ENCODE measurements around the gene TRIO.

DNA sequence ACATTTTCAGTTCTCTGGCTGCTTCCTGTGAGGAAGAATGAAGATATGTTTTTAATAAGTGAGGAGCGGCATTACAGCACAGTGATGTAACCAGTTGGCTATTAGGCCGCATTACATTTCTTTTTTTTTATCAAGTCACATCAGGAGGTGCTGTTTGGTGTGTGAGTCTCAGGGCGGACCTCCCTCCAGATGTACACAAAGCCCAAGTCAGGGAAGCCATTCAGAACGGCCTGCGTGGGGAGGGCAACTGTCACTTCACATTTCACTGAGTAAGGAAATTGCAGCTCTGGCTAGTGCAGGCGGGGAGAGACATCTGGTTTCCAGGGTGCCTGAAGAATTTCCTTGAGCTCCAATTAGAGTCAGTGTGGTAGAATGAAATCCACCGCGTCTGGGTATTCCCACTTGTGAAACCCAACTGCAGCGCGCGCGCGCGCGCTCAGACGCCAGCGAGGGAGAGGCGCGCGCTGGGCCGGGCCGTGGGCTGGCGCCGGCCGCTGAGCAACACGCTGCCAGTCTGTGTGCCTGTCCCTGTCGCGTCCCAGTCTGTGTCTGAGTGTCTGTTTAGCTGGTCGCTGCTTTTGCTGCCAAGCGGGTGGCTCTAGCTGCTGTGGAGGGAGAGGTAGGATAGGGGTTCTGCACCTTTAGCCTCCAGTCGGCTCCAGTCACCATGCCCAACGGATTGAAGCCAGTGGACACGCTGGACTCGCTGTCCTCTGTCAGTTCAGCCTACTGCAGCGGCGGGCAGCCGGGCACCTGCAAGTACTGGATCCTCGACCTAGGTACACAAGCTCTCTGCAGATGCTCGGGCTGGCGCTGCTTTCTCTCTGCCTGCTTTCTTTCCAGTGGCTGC lies 297.7 kb downstream of the TRIO start:
- TF ChIP-seq, protein P1, sequence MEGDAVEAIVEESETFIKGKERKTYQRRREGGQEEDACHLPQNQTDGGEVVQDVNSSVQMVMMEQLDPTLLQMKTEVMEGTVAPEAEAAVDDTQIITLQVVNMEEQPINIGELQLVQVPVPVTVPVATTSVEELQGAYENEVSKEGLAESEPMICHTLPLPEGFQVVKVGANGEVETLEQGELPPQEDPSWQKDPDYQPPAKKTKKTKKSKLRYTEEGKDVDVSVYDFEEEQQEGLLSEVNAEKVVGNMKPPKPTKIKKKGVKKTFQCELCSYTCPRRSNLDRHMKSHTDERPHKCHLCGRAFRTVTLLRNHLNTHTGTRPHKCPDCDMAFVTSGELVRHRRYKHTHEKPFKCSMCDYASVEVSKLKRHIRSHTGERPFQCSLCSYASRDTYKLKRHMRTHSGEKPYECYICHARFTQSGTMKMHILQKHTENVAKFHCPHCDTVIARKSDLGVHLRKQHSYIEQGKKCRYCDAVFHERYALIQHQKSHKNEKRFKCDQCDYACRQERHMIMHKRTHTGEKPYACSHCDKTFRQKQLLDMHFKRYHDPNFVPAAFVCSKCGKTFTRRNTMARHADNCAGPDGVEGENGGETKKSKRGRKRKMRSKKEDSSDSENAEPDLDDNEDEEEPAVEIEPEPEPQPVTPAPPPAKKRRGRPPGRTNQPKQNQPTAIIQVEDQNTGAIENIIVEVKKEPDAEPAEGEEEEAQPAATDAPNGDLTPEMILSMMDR (IDR thresholded peaks at IDR 0.05; ENCODE audit: low read depth, low read length, poor library complexity, severe bottlenecking) = no peak
- no peak for TF ChIP-seq EZH2phosphoT487 (IDR thresholded peaks at IDR 0.05; ENCODE audit: borderline replicate concordance, low read length)
